ENCODE results near the gene SLC35B2. TPM values are rescaled to one million over a fixed set of nuclear protein-coding genes. Genes with fewer than 3 reads are reported as not detected.

The SLC35B2 gene
- total RNA-seq, 1 experiment from 2014 or later, result 143 TPM

DNA sequence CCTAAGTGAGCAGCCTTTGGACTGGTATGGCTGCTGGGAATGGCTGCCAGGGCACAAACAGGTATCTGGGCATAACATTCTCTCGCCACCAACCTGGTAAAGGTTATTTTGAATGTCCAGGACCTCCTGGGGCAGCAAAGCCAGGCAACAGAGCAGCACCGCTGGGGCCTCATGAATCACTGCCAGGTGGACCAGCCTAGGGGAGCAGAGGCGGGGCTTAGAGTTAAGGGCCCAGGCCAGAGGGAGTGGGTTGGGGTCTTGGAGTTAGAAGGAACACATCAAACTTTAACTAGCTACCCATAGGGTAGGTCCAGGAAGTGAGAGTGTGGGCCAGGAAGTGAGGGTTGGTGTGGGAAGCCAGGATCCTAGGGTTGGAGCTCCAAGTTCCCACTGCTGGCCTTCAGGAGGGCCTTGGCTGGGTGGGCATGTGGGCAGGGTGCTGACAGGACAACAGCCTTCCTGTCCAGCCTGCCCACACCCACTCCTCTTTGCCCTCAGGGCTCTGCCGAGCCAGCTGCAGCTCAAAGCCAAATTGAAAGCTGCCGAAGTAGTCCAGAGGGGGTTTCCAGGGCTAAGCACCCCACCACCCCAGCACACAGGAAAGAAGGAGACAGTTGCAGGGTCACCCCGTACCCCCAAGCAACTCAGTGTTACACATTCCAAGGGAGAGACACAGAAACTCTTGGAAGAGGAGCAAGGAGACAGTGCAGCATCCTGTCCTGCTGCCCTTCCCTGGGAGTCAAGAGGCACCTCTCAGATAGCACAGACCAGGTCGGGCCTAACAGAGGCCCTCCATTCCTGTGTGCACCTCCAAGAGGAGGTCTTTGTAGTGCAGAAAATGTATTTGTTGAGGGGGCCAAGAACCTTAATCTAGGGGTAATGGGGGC lies 5.4 kb upstream of the SLC35B2 start:
- Mint-ChIP-seq H3K4me3 (ENCODE audit: low read depth, unreplicated experiment) (peak overlapping the region; percentile 98), H3K27me3 (ENCODE audit: unreplicated experiment) (peaks cover 17% of the 10 kb centered on the region), H3K4me1 (ENCODE audit: low read depth, unreplicated experiment) (peaks cover 53% of the 10 kb centered on the region), H3K27ac (ENCODE audit: unreplicated experiment) (peak overlapping the region; percentile 80), H3K36me3 (ENCODE audit: insufficient read depth, unreplicated experiment) (peaks cover 66% of the 10 kb centered on the region), H3K9me3 (ENCODE audit: low read depth, unreplicated experiment) (no peaks in the 10 kb centered on the region)
- DNase-seq, result no peak
- intact Hi-C loops (cut with micrococcal nuclease; ENCODE audit: unreplicated experiment), result no loop called here
- no TSS peak for BruUV-seq (replicated peaks)
- CTCF ChIA-PET, result interaction anchor here (0.5 to 1.3 kb wide), 4 partner anchors 44 to 1176 kb away, joined by 3 read pairs; no protein-coding TSS in a partner anchor
- TF ChIP-seq CTCF (IDR thresholded peaks at IDR 0.05; ENCODE audit: unreplicated experiment), result no peak

DNA sequence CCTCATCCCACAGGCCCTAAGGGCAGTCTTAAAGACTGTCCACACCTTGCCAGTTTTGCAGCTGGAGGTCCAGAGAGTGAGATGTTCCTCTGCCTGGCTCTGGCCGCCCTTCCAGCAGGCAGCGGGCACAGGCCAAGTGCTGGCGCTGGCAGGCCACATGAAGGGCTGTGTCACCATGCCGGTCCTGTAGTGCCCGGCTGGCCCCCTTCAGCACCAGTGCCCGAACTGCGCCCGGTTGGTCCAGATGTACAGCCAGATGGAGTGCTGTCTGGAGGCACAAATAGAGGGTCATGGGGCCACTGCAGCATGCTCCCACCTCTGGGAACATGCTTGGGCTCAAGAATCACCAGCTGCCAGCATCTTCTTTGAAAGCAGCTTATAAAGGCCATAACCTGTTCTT lies 4.3 kb upstream of the SLC35B2 start:
- TF ChIP-seq CTCF (IDR thresholded peaks at IDR 0.05; ENCODE audit: unreplicated experiment), result no peak
- no TSS peak for BruUV-seq (replicated peaks)
- Mint-ChIP-seq H3K27me3 (ENCODE audit: unreplicated experiment) (peaks cover 6% of the 10 kb centered on the region), H3K4me1 (ENCODE audit: low read depth, unreplicated experiment) (peaks cover 60% of the 10 kb centered on the region), H3K9me3 (ENCODE audit: low read depth, unreplicated experiment) (no peaks in the 10 kb centered on the region), H3K4me3 (ENCODE audit: low read depth, unreplicated experiment) (no peak overlapping the region), H3K36me3 (ENCODE audit: insufficient read depth, unreplicated experiment) (peaks cover 73% of the 10 kb centered on the region), H3K27ac (ENCODE audit: unreplicated experiment) (no peak overlapping the region)
- no peak for DNase-seq
- intact Hi-C loops (cut with micrococcal nuclease; ENCODE audit: unreplicated experiment), result no loop called here
- CTCF ChIA-PET, result interaction anchor here (0.5 to 0.6 kb wide), 3 partner anchors 45 to 1175 kb away, joined by 3 read pairs; no protein-coding TSS in a partner anchor

DNA sequence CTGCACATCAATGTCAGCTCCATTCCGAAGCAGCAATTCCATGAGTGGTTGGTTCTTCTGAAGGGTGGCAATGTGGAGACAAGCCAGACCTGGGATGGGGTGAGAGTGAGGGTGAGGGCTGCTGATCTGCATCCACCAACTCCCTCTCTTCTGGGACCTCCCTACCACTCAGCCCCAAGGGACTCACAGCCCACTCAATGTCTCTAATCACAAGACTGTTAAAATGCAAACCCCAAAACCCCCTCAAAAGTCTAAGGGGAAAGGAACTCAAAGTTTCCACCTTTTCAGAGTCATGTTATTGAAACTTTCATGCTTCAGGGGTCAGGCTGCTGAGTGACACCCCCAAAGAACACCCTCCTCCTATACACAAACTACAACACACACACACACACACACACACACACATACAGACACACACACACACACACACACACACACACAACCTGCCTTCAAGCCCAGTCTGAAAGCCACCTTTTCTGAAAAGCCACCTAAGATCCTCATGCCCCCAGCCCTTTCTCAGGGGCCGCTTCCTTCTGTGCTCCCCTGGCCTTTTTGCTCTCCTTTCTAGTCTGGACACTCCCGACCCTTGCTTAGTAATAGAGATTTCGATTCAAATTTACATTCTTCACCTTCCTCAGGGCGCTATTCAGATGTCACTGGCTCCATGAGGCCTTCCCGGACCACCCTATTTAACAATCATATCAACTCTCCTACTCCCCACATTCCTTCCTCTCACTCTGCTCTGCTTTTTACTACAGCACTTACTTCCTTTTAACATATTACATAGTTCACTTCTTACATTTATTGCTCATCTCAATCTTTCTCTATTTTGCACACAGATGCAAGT lies 3.3 kb upstream of the SLC35B2 start:
- Mint-ChIP-seq H3K9me3 (ENCODE audit: low read depth, unreplicated experiment) (no peaks in the 10 kb centered on the region), H3K36me3 (ENCODE audit: insufficient read depth, unreplicated experiment) (peaks cover 74% of the 10 kb centered on the region), H3K27me3 (ENCODE audit: unreplicated experiment) (no peaks in the 10 kb centered on the region), H3K4me3 (ENCODE audit: low read depth, unreplicated experiment) (no peak overlapping the region), H3K4me1 (ENCODE audit: low read depth, unreplicated experiment) (peaks cover 69% of the 10 kb centered on the region), H3K27ac (ENCODE audit: unreplicated experiment) (no peak overlapping the region)
- intact Hi-C loops (cut with micrococcal nuclease; ENCODE audit: unreplicated experiment), result no loop called here
- CTCF ChIA-PET, result no interaction called here
- no TSS peak for BruUV-seq (replicated peaks)
- no peak for TF ChIP-seq CTCF (IDR thresholded peaks at IDR 0.05; ENCODE audit: unreplicated experiment)
- DNase-seq, result no peak

DNA sequence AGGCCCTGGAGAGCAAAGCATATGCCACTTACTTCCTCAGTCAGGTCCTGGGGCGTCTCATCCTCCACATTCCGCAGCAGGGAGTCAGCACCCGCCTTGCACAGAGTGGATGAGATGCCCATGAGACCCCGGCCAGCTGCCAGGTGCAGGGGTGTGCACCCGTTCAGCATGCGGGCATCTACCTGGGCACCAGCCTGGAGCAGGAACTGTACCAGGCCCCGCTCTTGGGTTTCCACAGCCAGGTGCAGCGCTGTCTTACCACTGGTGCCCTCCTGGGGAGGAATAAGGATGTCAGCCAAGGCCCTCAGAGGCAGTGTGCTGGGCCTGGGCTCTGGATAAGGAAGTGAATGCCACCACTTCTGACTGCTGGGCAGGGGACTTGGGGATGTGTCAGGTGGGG lies 2.7 kb upstream of the SLC35B2 start:
- H3K27me3 Mint-ChIP-seq (ENCODE audit: unreplicated experiment), result no peaks in the 10 kb centered on the region
- CTCF ChIA-PET, result no interaction called here
- no peak overlapping the region for H3K27ac Mint-ChIP-seq (ENCODE audit: unreplicated experiment)
- peaks cover 74% of the 10 kb centered on the region for H3K36me3 Mint-ChIP-seq (ENCODE audit: insufficient read depth, unreplicated experiment)
- no peaks in the 10 kb centered on the region for H3K9me3 Mint-ChIP-seq (ENCODE audit: low read depth, unreplicated experiment)
- H3K4me1 Mint-ChIP-seq (ENCODE audit: low read depth, unreplicated experiment), result peaks cover 76% of the 10 kb centered on the region
- intact Hi-C loops (cut with micrococcal nuclease; ENCODE audit: unreplicated experiment), result no loop called here
- TF ChIP-seq CTCF (IDR thresholded peaks at IDR 0.05; ENCODE audit: unreplicated experiment), result no peak
- no peak for DNase-seq
- no peak overlapping the region for H3K4me3 Mint-ChIP-seq (ENCODE audit: low read depth, unreplicated experiment)
- BruUV-seq (replicated peaks), result no TSS peak
